ENCODE measurements around the gene FARS2. TPM values are rescaled to one million over a fixed set of nuclear protein-coding genes. Genes with fewer than 3 reads are reported as not detected.

Gene FARS2
- polyA plus RNA-seq, 1 donor (not counting 4 experiments of a cell fraction or from before 2014, with no cell fraction given): 21.3 TPM

GRCh38 chr6:5333658-5334057 is 72.3 kb downstream of the FARS2 start:
- H3K9ac ChIP-seq (ENCODE audit: control insufficient read depth, extremely low read depth, insufficient read depth, low read length): no peak overlapping the region
- H3K27me3 ChIP-seq (ENCODE audit: control insufficient read depth, extremely low read depth, insufficient read depth, low read length): no peaks in the 10 kb centered on the region
- no peak overlapping the region for H3K27ac ChIP-seq (ENCODE audit: control insufficient read depth, insufficient read depth, low read length)
- dilution Hi-C loops (cut with MboI; ENCODE audit: extremely low pct_ligation_motif_present, low sequenced_read_pairs): no loop called here
- no peaks in the 10 kb centered on the region for H3K9me3 ChIP-seq (ENCODE audit: control insufficient read depth, low read depth, low read length)
- DNase-seq (ENCODE audit: low read depth, low spot score) (no peak), FAIRE-seq (peak; percentile 76)
- H3K4me2 ChIP-seq (ENCODE audit: control insufficient read depth, extremely low read depth, insufficient read depth, low read depth, low read length): no peak overlapping the region
- H3K36me3 ChIP-seq (ENCODE audit: control insufficient read depth in 2 of 2, extremely low read depth in 1 of 2, insufficient read depth in 2 of 2, low read length in 2 of 2): no peaks in the 10 kb centered on the region
- peaks cover 3% of the 10 kb centered on the region for H3K4me1 ChIP-seq (ENCODE audit: control insufficient read depth, extremely low read depth, insufficient read depth, low read length)
- peaks cover 5% of the 10 kb centered on the region for H3K79me2 ChIP-seq (ENCODE audit: control insufficient read depth, insufficient read depth, low read length)
- H2AFZ ChIP-seq (ENCODE audit: control insufficient read depth, low read length): no peak overlapping the region
- H4K20me1 ChIP-seq (ENCODE audit: control insufficient read depth, extremely low read depth, insufficient read depth, low read length): peaks cover 5% of the 10 kb centered on the region
- H3K9me1 ChIP-seq (ENCODE audit: control insufficient read depth, extremely low read depth, insufficient read depth, low read length): no peaks in the 10 kb centered on the region
- TF ChIP-seq EZH2 (IDR thresholded peaks at IDR 0.05; ENCODE audit: low read length): no peak
- TF ChIP-seq, protein P1, sequence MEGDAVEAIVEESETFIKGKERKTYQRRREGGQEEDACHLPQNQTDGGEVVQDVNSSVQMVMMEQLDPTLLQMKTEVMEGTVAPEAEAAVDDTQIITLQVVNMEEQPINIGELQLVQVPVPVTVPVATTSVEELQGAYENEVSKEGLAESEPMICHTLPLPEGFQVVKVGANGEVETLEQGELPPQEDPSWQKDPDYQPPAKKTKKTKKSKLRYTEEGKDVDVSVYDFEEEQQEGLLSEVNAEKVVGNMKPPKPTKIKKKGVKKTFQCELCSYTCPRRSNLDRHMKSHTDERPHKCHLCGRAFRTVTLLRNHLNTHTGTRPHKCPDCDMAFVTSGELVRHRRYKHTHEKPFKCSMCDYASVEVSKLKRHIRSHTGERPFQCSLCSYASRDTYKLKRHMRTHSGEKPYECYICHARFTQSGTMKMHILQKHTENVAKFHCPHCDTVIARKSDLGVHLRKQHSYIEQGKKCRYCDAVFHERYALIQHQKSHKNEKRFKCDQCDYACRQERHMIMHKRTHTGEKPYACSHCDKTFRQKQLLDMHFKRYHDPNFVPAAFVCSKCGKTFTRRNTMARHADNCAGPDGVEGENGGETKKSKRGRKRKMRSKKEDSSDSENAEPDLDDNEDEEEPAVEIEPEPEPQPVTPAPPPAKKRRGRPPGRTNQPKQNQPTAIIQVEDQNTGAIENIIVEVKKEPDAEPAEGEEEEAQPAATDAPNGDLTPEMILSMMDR (optimal IDR thresholded peaks at IDR 0.05 in 1 of 3, IDR thresholded peaks at IDR 0.05 in 1 of 3, conservative IDR thresholded peaks at IDR 0.05 in 1 of 3; ENCODE audit: extremely low read depth in 1 of 3, insufficient read depth in 2 of 3, low read length in 3 of 3): no peak
- no peak overlapping the region for H3K4me3 ChIP-seq (ENCODE audit: control insufficient read depth in 2 of 3, extremely low read depth in 1 of 3, insufficient read depth in 2 of 3, low read depth in 1 of 3, low read length in 3 of 3)

DNA sequence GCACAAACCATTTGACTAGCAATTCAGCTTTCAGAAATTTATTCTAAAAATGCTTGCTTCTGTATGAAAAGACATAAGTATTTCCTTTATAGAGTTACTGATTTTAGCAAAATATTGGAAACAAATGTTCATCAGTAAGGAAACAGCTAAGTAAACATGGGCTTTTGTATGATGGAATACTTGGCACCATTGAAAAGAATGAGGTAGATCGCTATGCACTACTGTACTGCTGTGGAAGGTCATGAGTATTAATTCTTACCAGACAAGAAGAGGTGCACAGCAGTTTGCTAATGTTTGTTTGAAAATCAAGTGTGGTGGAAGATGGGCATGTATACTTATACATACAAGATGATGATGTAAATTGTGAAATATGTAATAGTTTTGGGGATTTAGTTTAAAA is 73.0 kb downstream of the FARS2 start:
- H3K27me3 ChIP-seq (ENCODE audit: control insufficient read depth, extremely low read depth, insufficient read depth, low read length): no peaks in the 10 kb centered on the region
- H3K79me2 ChIP-seq (ENCODE audit: control insufficient read depth, insufficient read depth, low read length): peaks cover 5% of the 10 kb centered on the region
- DNase-seq (ENCODE audit: low read depth, low spot score): no peak
- no peak overlapping the region for H3K4me2 ChIP-seq (ENCODE audit: control insufficient read depth, extremely low read depth, insufficient read depth, low read depth, low read length)
- no peaks in the 10 kb centered on the region for H3K9me3 ChIP-seq (ENCODE audit: control insufficient read depth, low read depth, low read length)
- H3K4me1 ChIP-seq (ENCODE audit: control insufficient read depth, extremely low read depth, insufficient read depth, low read length): peaks cover 3% of the 10 kb centered on the region
- dilution Hi-C loops (cut with MboI; ENCODE audit: extremely low pct_ligation_motif_present, low sequenced_read_pairs): no loop called here
- H3K36me3 ChIP-seq (ENCODE audit: control insufficient read depth in 2 of 2, extremely low read depth in 1 of 2, insufficient read depth in 2 of 2, low read length in 2 of 2): no peaks in the 10 kb centered on the region
- no peak overlapping the region for H3K9ac ChIP-seq (ENCODE audit: control insufficient read depth, extremely low read depth, insufficient read depth, low read length)
- H4K20me1 ChIP-seq (ENCODE audit: control insufficient read depth, extremely low read depth, insufficient read depth, low read length): peaks cover 5% of the 10 kb centered on the region
- no peak overlapping the region for H2AFZ ChIP-seq (ENCODE audit: control insufficient read depth, low read length)
- FAIRE-seq: no peak
- no peak overlapping the region for H3K4me3 ChIP-seq (ENCODE audit: control insufficient read depth in 2 of 3, extremely low read depth in 1 of 3, insufficient read depth in 2 of 3, low read depth in 1 of 3, low read length in 3 of 3)
- TF ChIP-seq, protein P1 (optimal IDR thresholded peaks at IDR 0.05 in 1 of 3, IDR thresholded peaks at IDR 0.05 in 1 of 3, conservative IDR thresholded peaks at IDR 0.05 in 1 of 3; ENCODE audit: extremely low read depth in 1 of 3, insufficient read depth in 2 of 3, low read length in 3 of 3): no peak
- no peak for TF ChIP-seq EZH2 (IDR thresholded peaks at IDR 0.05; ENCODE audit: low read length)
- no peak overlapping the region for H3K27ac ChIP-seq (ENCODE audit: control insufficient read depth, insufficient read depth, low read length)
- no peaks in the 10 kb centered on the region for H3K9me1 ChIP-seq (ENCODE audit: control insufficient read depth, extremely low read depth, insufficient read depth, low read length)
